ENCODE results near the gene MKNK2.
A peak's percentile ranks its signal among the peaks of the same experiment; 100 is the strongest.
"Not testable (repeated sequence)": the region's sequence is repeated elsewhere in the genome, so short reads cannot be mapped to it uniquely, and the experiment has no call there.

Gene MKNK2

GRCh38 chr19:1991018-1991913 is 59.8 kb downstream of the MKNK2 start:
- TF ChIP-seq CTCF (IDR thresholded peaks at IDR 0.05; ENCODE audit: insufficient read depth, low read length, poor library complexity, severe bottlenecking), result no peak
- H3K4me3 ChIP-seq (replicated peaks; ENCODE audit: low read depth, low read length), result no peak overlapping the region
- DNase-seq (ENCODE audit: extremely low read depth, insufficient read length), result no peak
- H3K27me3 ChIP-seq (replicated peaks; ENCODE audit: control insufficient read depth, insufficient read depth, low read length), result no peaks in the 10 kb centered on the region
- peaks cover 26% of the 10 kb centered on the region for H3K36me3 ChIP-seq (ENCODE audit: control insufficient read depth, insufficient read depth, low read length)

GRCh38 chr19:1990230-1991017 is 60.6 kb downstream of the MKNK2 start:
- no peak for TF ChIP-seq CTCF (IDR thresholded peaks at IDR 0.05; ENCODE audit: insufficient read depth, low read length, poor library complexity, severe bottlenecking)
- Histone ChIP-seq H3K4me3 (replicated peaks; ENCODE audit: low read depth, low read length) (no peak overlapping the region), H3K36me3 (ENCODE audit: control insufficient read depth, insufficient read depth, low read length) (peaks cover 32% of the 10 kb centered on the region), H3K27me3 (replicated peaks; ENCODE audit: control insufficient read depth, insufficient read depth, low read length) (no peaks in the 10 kb centered on the region)
- peak; percentile 13 for DNase-seq (ENCODE audit: extremely low read depth, insufficient read length)

GRCh38 chr19:1989513-1990229 is 61.4 kb downstream of the MKNK2 start:
- H3K27me3 ChIP-seq (replicated peaks; ENCODE audit: control insufficient read depth, insufficient read depth, low read length), result no peaks in the 10 kb centered on the region
- H3K4me3 ChIP-seq (replicated peaks; ENCODE audit: low read depth, low read length), result no peak overlapping the region
- TF ChIP-seq CTCF (IDR thresholded peaks at IDR 0.05; ENCODE audit: insufficient read depth, low read length, poor library complexity, severe bottlenecking), result no peak
- DNase-seq (ENCODE audit: extremely low read depth, insufficient read length), result peak; percentile 15
- peaks cover 37% of the 10 kb centered on the region for H3K36me3 ChIP-seq (ENCODE audit: control insufficient read depth, insufficient read depth, low read length)

GRCh38 chr19:1988464-1988863 is 62.6 kb downstream of the MKNK2 start:
- peaks cover 37% of the 10 kb centered on the region for H3K36me3 ChIP-seq (ENCODE audit: control insufficient read depth, insufficient read depth, low read length)
- DNase-seq (ENCODE audit: extremely low read depth, insufficient read length), result not testable (repeated sequence)

More at GRCh38 chr19:1988464-1988863, 62.6 kb downstream of the MKNK2 start:
- H3K27me3 ChIP-seq (replicated peaks; ENCODE audit: control insufficient read depth, insufficient read depth, low read length); H3K4me3 ChIP-seq (replicated peaks; ENCODE audit: low read depth, low read length): not testable (repeated sequence)
